SIG-M5 (cell line): ENCODE measurements around the gene RNF182.
"Not testable (repeated sequence)": the region's sequence is repeated elsewhere in the genome, so short reads cannot be mapped to it uniquely, and the experiment has no call there.

Source experiments
- DNase-seq: peaks from one replicate; lab custom pipeline; 2025; lab: John Stamatoyannopoulos, UW

Gene RNF182

DNA sequence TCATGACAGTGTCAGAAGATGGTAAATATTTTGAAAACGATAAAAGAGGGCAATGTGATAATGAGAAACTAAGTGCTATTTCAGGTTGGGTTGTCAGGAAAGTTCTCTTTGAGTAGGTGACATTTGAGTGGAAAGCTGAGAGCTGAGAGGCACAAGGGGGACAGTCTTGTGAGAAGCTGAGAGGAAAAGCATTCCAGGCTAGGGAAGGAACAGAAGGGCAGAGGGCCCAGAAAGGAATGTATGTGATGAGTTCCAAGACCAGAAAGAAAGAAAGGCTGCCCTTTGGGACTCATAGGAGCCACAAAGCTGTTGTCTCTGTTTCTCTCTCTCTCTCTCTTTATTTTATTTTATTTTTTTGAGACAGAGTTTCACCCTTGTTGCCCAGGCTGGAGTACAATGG is 7.6 kb upstream of the RNF182 start:
- no peak for DNase-seq

DNA sequence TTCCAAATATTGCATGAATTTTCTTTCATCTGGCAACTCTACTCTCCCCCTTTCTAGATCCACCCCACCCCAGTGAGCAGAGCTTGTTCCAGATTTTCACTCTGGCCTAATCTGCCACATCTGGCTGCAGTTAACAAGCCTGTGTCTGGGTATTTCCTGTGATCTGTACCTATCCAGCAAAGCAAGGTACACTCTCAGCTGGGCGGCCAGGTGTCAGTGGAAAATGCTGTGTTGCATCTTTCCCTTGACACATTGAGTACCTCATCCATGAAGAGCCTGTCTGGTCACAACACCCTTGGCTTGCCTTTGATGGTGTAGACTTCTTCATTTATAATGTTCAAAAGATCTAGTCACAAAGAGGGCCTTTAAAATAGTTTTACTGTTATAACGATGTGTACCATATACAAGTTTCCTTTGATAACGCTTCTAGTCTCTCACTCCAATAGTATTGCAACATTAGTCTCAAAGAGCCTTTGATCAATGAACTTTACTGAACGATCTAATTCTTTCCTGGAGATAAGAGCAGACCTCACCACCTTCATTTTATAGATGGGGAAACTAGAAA is 6.0 kb upstream of the RNF182 start:
- DNase-seq, result no peak

GRCh38 chr6:13919861-13920260 is 4.9 kb upstream of the RNF182 start:
- no peak for DNase-seq

- DNase-seq, result no peak
Observed at GRCh38 chr6:13920552-13920951, 4.2 kb upstream of the RNF182 start.

DNA sequence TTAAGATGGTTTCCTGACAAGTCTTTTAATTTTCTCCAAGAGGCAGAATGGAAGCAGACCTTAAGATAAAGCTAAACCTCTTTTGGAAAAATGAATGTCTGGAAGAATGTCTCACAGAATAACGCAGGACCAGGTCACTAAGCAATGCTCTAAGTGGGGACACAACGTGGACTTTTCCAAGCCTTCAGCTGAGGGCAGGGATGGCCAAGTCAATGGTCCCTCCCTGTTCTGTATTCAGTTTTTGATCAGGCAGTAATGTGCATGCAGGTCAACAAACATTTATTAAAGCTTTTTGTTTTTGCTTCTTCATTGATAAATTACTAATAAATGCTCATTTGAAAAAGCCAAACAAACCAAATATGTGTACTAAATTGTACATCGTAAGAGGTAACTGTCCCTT is 2.0 kb upstream of the RNF182 start:
- DNase-seq, result no peak

GRCh38 chr6:13923527-13924145 is 1.1 kb upstream of the RNF182 start:
- no peak for DNase-seq

- DNase-seq, result no peak
Observed at GRCh38 chr6:13924146-13924948, 405 bp upstream of the RNF182 start.

GRCh38 chr6:13926378-13926777 is 1.6 kb downstream of the RNF182 start:
- DNase-seq, result no peak

GRCh38 chr6:13927203-13927602 is 2.5 kb downstream of the RNF182 start:
- DNase-seq, result no peak

DNA sequence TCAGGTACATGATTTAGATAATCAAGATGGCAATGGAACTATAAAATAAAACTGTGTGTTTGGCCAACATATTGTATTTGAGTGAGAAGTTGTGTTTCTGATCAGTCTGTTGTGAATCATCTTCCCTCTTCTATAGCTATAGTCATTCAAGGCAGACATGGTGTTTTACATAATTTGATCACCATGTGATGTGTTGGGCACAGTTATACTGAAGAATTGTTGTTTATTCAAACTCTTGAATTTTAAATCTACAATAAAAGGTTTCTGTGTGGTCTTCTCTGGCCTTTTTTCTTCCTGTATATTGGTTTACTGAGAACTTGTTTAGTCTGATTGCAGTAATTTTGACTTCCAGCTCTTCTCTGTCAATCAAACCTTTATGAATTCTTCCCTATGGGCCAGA is 4.4 kb downstream of the RNF182 start:
- no peak for DNase-seq

- no peak for DNase-seq
Observed at GRCh38 chr6:13931797-13932402, 7.1 kb downstream of the RNF182 start.

DNA sequence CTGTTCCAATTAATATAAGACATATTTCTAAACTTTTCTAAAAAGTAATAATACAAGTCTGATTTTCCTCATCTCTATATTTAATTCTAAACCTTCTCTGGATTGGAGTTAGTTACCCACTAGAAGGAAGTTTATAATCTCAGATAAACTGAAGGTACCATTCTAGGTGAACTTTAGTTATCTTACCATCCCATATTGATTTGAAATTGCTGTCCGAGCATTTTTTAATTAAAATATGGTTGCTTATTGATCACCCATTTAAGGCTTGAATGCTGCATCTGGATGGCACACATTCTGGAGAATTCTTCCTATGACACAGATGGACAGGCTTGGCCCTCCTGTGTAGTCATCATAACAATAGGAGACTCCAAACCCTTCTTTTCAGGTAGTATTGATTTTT is 8.0 kb downstream of the RNF182 start:
- no peak for DNase-seq

GRCh38 chr6:13934721-13935120 is 10.0 kb downstream of the RNF182 start:
- no peak for DNase-seq

GRCh38 chr6:13935190-13935880 is 10.6 kb downstream of the RNF182 start:
- DNase-seq, result no peak

DNA sequence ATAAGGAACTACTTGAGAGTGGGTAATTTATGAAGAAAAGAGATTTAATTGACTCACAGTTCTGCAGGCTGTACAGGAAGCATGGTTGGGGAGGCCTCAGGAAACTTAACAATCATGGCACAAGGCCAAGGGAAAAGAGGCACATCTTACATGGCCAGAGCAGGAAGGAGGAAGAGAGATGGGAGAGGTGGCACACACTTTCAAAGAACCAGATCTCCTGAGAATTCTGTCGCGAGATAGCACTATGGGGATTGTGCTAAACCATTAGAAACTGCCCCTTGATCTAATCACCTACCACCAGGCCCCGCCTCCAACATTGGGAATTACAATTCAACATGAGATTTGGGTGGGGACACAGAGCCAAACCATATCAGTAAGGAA is 11.1 kb downstream of the RNF182 start:
- not testable (repeated sequence) for DNase-seq

- DNase-seq, result no peak
Observed at GRCh38 chr6:13941902-13942301, 17.1 kb downstream of the RNF182 start.

GRCh38 chr6:13943943-13944342 is 19.2 kb downstream of the RNF182 start:
- DNase-seq, result no peak

- DNase-seq, result no peak
Observed at GRCh38 chr6:13946506-13946905, 21.8 kb downstream of the RNF182 start.

DNA sequence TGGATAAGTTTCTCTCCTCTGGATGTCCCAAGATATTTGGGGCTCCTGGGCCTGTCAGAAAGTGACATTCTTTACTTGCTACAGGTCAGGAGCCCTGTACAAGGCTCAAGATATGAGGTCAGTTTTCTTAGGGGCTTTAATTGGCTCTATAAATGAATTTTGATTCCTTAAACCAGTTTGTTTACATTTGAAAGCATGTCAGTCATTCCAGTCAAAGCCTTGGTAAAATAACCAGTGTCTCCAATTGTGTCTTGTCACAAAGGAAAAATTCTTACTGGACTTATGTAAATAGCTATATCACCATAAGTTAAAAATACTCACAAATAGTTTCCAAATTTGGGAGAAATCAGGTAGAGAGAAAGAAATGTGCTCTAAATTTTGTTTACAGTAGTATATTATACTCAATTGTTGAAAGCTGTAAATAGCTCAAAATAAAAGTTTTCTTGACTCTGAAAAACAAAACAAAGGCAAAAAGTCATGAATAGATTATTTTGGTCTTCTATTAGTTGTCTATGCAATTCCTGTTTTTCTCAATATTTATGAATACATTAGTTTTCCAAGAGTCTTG is 22.9 kb downstream of the RNF182 start:
- no peak for DNase-seq

GRCh38 chr6:13952101-13952500 is 27.3 kb downstream of the RNF182 start:
- no peak for DNase-seq

DNA sequence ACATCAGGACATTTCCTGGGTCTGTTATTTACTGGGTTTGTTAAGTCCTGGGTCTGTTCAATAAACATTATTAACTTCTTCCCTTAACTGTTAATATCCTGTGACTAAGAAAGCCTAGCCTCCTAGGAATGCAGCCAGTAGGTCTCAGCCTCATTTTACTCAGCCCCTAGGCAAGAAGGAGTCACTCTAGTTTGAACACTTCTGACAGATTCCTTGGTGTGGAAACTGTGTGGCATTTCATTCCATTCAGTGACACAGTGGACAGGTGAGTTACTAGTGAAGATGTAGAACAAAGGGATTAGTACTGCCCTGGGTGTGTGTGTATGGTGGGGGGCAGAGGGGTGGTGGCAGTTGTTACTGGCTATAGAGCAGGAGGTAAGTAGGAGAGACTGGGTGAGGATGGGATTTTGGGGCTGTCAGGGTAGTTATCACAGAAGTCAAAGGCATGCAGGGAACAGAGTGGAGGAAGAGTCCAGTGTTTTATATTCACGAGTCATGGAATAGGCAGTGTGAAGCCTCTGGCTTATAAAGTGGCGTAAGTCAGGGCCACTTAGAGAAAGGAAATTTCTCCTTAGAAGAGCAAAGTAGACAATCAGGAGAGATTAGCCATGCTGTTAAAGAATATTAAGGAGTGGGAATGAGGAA is 28.4 kb downstream of the RNF182 start:
- no peak for DNase-seq
